HL-60/S4 (cell line): ENCODE results near the gene AQP6.

Experiments used
- in situ Hi-C: fragments of 300-500 bp; cut with MboI; formaldehyde crosslinking; loops from 2 replicates; pipeline ENCODE4 v1.14.3; 2022; ENCODE audit warnings: low sequenced_read_pairs

AQP6 gene

DNA sequence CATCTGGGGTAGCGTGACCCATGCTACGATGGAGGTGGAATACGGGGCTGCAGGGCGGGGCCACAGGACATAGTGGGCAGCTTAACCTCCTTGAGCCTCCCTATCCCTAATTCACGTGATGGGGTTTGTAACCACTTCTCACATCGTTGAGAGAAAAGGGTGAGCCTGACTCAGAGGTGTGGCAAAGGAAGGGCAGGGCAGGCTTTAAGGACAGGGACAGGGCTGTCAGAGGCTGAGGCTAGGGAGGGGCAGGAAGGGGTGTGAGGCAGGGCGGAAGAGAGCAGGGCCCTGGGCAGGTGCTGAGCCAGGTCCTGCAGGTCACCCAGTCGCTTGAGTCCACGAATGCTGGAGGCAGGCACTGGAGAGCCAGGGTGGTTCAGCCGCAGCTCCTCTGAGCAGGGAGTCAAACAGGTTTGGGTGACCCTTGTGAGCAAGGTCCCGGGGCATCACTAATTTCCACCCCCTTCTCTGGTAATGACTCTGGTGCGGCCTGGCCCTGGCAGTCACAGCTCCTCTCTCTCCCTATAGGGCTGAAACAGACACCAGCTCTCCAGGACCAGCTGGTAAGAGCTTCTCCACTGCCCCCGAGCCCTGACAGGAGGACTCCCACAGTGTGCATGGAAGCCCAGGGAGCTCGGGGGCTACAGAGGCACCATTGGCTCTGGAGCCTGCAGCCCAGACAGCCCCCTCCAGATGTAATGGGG is 29.7 kb upstream of the AQP6 start:
- in situ Hi-C loops, result no loop called here

DNA sequence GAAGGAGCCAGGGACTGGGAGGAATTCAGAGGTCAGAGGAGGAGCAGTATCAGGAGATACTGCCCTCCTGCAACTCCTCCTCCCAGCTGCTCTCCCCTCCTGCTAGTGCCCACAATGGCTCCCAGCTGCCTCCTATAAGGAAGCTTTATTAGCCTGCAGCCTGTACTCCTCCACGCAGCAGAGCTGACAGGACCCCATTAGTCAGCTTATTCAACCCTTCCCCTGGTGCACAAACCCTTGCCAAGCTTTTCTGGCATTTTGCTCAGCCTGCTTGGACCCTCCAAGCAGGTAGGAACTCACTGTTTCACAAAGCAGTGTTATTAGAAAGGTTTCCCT is 29.2 kb upstream of the AQP6 start:
- in situ Hi-C loops, result no loop called here

- in situ Hi-C loops, result no loop called here
These were observed 28.7 kb upstream of the AQP6 start for GRCh38 chr12:49944046-49944445.

DNA sequence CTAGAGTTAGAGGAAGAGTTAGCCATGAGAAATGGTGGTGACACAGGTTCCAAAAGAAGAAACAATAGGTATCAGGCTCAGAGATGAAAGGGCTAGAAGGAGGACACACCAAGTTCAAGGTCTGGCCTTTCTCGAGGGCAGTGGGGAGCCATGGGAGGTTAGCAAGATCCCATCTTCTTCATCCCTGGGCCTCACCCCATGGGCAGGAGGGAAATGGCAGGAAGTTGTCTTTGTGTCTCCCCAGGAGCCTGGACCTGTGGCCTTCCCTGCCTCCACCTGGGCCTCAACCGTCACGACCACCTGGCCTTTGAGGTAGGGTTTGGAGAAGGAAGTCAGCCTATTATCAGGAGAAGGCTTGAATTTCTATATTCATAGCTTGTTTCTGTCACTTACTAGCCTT is 28.0 kb upstream of the AQP6 start:
- in situ Hi-C loops, result no loop called here

DNA sequence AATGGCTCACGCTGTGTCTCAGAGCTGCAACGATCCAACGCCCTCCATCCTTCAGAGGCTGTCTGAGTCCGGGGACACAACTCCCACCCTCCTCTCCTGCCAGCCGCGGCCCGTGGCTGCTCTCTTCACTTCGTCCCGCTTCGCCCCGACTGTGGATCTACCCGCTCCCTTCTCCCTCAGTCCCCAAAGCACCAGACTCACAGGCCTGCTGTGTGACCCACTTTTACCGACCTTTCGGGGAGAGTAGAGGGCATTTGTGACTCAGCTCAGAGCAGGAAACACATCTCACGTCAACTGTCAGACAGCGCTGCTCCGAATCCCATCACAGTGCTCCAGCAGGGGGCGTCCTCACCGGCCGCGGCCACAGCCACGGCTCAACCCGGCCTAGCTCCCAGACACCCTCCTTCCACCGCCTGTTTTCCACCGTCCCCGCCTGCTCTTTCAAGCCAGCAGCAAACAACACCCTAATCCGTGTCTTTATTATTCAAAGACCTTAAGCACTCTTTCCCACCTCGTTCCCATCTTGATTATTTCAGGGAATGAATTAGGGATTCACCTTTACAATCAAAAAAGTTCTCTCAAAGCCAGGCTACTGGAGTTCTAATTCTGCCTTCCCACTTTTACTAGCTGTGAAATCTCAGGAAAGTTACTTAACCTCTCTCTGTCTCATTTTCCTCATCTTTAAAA is 27.2 kb upstream of the AQP6 start:
- in situ Hi-C loops, result no loop called here

DNA sequence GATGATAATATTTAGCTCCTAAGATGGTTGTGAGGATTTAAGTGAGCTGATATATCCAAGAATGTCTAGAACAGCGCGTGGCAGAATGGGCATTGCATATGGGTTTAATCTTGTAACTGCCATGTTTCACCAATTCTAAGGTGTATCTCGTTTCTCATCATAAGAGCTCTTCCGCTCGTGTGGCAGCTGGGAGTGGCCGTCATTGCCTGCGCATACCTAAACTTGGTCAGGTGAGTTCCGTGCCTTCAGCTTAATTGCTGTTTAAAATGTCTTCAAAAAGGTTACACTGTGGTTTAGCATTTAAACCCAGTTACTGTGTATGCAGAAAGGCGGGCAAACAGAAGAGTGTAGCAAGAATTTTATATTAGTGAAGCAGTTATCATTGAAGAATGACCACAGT is 26.7 kb upstream of the AQP6 start:
- in situ Hi-C loops, result no loop called here

DNA sequence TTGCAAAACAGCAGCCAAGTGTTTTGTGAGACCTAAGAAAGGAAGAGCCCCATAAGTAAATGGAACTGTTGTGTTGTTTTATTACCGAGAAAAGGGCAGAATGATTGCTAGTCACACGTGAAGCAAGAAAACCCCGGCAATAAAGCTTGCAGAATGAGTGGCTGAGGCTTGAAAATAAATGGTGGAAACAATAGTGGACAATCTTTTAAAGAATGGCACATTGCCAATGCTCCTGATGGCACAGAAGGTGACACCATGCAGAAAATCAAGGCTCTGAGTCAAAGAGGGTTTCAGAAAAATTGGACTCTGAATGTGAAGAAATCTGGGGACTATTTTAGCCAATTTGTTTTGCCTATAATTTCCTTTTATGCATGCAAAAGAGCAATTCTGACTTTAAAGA is 26.2 kb upstream of the AQP6 start:
- in situ Hi-C loops, result no loop called here

DNA sequence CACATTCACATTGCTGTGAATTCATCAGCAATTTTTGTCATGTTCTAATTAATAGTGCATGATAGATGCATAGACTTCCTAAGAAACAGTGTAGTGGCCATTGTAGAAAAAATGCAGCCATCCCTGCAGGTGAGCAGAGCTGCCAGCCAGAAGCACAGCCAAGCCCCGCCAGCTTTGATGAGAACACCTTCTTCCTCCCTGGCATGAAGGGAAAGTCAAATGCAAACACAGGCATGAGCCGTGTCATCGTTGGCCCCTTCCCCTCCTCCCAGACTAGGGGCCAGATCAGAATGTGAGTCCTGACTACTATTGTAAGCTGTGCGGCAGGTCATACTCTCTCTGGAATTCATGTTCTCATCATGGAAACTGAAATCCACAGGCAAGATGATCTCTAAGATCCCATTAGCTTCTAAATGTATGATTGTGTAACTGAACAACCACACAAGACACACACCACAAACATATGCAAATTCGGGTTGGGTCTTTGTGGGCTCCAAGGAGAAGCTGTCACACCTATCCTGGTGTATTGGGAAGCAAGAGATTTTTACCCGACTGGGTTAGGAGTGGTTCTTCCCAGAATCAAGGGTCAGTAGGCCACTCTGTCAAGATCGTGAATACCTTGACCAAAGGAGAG is 25.0 kb upstream of the AQP6 start:
- in situ Hi-C loops, result no loop called here

DNA sequence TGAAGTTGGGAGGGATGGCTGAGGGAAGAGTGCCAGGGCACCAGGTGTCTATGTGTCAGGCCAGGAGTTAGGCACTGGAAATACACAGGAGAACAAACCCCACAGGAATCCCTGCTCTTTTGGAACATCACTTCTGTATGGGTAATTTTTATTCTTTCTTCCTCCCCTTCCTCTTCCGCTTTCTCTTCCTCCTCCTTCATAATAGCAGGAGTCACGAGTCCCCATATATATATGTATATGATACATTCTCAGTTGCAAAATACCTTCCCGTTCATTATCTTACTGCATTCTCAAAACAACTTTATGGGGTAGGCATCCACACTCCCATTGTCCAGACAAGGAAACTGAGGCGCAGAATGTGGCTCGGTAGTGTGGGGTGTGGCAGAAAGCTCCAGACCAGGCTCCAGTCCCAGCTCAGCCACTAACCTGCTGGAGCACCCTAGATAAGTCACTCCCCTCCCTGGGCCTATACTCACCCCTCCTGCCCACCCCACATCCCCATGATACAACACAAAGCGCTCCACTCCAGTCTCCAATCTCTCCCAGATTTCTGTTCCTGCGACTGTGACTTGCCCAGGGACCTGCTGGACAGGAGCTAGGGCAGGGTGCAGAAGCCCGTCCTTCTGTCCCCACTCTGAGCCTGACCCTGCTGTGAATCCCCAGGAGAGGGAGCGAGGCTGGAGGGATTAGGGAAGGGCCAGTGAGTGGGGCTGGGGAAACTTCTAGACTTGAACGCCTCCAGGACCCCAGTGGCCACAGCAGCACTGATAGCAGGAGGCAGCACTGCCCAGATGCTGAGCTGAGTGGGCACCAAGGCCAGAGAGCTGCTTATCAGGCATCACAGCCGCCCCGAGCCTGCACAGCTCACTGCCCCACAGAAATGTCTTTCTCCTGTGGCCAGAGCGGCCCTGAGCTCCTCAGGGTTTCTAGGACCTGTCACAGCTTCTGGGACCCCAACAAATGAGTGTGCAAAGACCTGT is 23.6 kb upstream of the AQP6 start:
- in situ Hi-C loops, result no loop called here

- in situ Hi-C loops, result loop anchor here (25.0 kb wide), 1 partner anchor 112 kb away; the partner anchor contains the start of gene ASIC1
These were observed 22.9 kb upstream of the AQP6 start for GRCh38 chr12:49949866-49950265.

DNA sequence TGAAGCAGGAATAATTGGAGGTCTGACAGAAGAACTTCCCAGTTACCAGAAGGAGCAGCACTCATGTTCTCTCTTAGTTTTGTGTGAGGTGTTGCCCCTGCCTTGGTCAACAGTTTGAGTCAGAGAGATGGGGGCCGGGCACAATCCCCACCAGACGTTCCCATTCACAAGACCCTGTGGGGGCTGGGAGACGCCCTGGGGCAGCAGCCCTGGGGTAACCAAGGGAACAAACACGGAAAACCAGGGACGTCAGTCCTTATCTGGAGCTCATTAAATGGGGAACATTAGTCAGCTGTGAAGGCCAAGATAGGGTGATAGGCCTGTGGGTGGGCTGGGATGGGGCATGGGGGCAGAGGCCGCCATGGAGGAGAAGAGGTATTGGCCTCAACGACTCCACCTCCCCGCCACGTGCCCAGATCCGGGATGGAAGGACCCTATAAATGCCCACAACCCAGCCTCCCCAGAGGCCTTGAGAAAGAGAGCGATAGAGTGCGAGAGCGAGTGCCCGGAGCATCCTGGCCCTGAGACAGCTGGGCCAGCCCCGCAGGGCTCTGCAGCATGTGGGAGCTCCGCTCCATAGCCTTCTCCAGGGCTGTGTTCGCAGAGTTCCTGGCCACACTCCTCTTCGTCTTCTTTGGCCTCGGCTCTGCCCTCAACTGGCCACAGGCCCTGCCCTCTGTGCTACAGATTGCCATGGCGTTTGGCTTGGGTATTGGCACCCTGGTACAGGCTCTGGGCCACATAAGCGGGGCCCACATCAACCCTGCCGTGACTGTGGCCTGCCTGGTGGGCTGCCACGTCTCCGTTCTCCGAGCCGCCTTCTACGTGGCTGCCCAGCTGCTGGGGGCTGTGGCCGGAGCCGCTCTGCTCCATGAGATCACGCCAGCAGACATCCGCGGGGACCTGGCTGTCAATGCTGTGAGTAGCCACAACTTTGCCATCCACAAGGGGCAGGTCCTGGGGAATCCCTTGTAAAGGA is 22.2 kb upstream of the AQP6 start, which contains the start of gene AQP2:
Gene AQP2 (plus strand): TSS at position 465 of the 979 bp plus-strand sequence. CDS start 94 bp downstream, at position 559.
- in situ Hi-C loops, result loop anchor here (25.0 kb wide), 1 partner anchor 112 kb away; the partner anchor contains the start of gene ASIC1

DNA sequence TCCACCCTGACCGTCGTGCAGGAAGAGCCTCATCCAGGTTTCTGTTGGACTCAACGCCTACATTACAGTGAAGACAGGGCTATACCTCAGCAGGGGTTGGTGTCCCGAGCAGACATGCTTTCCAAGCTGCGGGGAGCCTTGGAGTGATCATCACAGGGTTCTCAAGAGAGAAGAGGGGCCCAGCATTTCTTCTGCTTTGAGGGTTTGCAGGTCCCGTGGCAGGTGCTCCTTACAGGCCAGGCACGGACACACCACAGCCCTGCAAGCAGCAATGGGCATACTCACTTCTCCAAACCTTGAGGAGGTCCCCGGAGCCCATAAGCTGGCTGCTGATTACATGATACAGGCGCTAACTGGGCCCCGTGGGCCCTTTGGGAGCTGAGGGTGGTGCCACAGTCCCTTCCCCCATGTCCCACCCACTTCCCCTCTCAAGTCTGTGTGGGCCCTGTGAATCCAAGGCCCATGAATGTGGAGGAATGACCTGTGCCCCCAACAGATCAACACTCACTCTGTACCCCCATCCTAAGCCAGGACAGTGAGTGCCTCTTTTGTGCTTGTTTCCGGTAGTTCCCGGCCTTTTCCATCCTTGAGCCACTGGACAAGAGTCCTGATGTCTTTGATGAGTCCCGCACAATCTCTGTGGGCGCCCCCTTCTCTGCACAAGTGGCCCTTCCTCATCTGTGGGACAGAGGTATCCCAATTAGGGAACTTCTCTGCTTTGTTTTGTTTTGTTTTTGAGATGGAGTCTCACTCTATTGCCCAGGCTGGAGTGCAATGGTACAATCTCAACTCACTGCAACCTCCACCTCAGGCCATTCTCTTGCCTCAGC is 21.1 kb upstream of the AQP6 start:
- in situ Hi-C loops, result loop anchor here (25.0 kb wide), 1 partner anchor 111 kb away; the partner anchor contains the start of gene ASIC1

GRCh38 chr12:49952391-49953055 is 20.2 kb upstream of the AQP6 start:
- in situ Hi-C loops, result loop anchor here (25.0 kb wide), 1 partner anchor 110 kb away; the partner anchor contains the start of gene ASIC1

DNA sequence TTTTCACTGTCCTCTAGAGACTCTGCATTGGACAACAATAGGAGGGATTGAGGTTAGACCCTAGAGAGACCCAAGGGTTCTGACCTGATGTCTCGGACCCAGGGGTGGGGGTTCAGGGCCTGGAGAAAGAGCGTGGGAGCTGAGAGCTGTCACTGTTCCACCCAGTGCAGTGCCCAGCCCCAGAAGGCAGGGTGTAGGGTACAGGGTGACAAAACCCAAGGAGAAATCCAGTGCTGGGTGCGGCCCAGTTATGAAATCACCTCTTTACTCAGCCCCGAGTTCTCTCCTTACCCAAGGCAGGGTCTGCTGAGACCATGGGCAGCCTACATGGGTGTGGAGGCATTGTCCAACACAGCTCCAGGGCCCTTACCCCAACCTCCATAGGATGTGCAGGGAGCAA is 19.6 kb upstream of the AQP6 start:
- in situ Hi-C loops, result loop anchor here (25.0 kb wide), 1 partner anchor 109 kb away; the partner anchor contains the start of gene ASIC1

DNA sequence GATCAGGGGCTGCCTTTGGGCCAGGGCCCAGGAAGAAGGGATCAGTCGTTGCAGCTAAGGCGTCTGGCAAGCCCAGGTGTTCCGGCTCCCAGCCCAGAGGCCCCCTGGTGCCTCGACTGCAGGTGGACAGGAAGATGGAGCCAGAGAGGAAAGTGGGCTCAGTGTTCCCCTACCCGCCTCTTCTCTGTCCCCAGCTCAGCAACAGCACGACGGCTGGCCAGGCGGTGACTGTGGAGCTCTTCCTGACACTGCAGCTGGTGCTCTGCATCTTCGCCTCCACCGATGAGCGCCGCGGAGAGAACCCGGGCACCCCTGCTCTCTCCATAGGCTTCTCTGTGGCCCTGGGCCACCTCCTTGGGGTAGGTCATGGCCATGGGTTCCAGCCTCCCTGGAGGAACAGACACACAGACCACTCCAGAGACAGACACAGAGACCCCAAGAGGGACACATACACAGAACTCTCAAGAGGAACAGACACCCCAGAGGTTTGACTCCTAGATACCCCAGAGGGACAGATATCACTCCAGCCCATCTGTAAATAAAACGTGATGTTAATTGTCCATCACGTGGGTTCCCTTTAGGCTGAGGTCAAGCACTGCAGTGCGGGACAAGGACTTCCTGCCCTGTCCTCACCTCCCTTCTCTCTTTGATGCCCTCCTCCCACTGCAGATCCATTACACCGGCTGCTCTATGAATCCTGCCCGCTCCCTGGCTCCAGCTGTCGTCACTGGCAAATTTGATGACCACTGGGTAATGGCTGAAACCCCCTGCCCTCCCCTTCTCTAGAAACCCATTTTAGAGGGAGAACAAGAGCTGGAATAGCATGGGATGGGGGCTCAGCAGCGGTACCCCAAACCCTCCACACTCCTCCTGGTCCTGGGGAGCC is 18.5 kb upstream of the AQP6 start:
- in situ Hi-C loops, result loop anchor here (25.0 kb wide), 1 partner anchor 108 kb away; the partner anchor contains the start of gene ASIC1

DNA sequence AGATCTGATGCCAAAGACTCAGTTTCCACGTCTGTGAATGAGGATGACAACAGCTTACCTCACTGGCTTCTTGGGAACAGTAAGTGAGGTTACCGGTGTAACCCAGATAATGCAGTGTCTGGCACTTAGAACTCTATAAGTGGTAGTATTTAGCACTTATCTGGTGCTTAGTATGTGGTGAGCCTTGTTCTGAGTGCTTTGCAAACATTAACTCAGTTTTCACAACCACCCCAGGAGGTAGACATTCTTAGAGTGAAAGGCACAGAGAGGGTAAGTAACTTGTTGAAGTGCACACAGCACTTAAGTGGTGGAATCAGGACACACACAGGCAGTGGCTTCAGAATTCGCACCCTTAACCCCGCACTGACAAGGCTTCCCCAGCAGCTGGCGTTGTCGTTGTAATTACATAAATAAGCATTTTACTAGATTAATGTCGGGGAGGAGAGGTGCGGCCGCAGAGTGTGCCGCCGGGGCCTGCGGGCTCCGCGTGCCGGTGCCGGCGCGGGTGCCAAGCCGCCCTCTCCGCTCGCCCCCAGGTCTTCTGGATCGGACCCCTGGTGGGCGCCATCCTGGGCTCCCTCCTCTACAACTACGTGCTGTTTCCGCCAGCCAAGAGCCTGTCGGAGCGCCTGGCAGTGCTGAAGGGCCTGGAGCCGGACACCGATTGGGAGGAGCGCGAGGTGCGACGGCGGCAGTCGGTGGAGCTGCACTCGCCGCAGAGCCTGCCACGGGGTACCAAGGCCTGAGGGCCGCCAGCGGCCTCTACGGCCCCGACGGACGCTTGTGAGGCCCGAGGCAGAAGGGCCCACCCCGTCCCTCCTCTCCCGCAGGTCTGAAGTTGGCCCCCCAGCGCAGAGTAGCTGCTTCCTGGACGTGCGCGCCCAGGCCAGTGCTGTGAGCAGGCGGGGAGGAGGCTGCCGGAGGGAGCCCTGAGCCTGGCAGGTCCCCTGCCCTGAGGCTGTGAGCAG is 17.6 kb upstream of the AQP6 start:
- in situ Hi-C loops, result loop anchor here (25.0 kb wide), 1 partner anchor 107 kb away; the partner anchor contains the start of gene ASIC1
